ENCODE measurements around the gene CAMSAP2. TPM values are rescaled to one million over a fixed set of nuclear protein-coding genes. Genes with fewer than 3 reads are reported as not detected.

CAMSAP2 gene, protein sequence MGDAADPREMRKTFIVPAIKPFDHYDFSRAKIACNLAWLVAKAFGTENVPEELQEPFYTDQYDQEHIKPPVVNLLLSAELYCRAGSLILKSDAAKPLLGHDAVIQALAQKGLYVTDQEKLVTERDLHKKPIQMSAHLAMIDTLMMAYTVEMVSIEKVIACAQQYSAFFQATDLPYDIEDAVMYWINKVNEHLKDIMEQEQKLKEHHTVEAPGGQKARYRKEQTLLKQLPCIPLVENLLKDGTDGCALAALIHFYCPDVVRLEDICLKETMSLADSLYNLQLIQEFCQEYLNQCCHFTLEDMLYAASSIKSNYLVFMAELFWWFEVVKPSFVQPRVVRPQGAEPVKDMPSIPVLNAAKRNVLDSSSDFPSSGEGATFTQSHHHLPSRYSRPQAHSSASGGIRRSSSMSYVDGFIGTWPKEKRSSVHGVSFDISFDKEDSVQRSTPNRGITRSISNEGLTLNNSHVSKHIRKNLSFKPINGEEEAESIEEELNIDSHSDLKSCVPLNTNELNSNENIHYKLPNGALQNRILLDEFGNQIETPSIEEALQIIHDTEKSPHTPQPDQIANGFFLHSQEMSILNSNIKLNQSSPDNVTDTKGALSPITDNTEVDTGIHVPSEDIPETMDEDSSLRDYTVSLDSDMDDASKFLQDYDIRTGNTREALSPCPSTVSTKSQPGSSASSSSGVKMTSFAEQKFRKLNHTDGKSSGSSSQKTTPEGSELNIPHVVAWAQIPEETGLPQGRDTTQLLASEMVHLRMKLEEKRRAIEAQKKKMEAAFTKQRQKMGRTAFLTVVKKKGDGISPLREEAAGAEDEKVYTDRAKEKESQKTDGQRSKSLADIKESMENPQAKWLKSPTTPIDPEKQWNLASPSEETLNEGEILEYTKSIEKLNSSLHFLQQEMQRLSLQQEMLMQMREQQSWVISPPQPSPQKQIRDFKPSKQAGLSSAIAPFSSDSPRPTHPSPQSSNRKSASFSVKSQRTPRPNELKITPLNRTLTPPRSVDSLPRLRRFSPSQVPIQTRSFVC (N-terminal part only)
- 40.2 and 59.5 TPM in 2 replicates for total RNA-seq

DNA sequence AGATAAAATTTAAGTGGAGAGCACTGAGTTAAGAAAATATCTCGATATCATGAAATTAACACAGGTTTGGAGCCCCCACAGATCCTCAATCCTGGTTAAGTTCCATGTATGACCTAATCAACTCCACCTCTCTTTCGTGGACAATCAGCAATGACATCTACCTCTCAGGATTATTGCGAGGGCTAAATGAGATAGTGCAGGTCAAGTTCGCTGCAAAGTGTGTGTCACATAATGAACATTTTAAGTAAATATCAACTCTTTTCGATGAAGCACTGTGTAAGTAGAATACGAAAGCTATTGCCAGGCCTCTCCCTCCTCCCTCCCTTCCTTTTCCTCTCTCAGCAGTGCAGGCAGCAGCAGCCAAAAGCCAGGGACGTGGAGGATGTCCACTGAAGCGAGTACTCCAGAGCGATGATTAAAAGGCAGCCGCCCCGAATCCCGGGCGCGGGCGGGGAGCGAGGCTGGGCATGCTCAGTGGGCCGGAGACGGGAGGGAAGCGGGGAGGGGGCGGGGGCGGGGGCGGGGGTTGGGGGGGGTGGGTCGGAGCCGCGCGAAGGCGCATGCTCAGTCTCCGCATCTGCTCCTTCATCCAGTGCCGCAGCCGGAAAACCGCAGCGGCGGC, at the start of gene CAMSAP2:
Gene CAMSAP2 (plus strand): TSS at position 567 of the 622 bp plus-strand sequence. CDS start 935 bp downstream, outside the sequence.

DNA sequence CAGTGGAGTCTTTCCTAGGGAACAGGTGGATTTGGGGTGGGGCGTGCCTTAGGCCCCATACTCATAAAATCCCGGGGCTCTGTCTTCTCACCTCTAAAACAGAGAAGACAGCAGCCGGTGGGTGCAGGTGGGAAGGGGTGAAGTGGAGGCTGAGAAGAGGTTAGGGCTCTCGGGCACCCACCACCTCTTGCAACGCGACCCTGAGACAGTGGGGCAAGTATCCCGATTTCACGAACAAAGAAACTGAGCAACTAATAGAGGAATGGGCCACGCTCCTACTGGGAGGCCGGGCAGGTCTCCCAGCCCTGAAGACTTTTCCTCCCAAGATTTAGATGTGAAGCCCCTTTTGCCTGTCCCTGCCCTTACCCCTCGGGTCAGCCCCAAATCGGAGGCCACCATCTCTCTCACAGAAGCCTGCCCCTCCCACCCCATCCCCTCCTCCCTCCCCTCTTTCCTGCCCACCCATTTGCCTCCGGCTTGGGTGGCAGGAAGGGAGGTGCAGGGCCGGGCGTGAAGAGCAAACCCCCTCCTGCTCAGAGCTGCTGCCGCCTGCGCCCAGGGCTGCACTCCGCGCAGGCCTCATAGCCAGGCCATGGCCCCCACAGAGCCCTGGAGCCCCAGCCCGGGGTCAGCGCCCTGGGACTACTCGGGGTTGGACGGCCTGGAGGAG, 133.9 kb downstream of the CAMSAP2 start, which contains the start of gene GPR25:
Gene GPR25 (plus strand): TSS at position 536 of the 670 bp plus-strand sequence. CDS start 57 bp downstream, at position 593.

DNA sequence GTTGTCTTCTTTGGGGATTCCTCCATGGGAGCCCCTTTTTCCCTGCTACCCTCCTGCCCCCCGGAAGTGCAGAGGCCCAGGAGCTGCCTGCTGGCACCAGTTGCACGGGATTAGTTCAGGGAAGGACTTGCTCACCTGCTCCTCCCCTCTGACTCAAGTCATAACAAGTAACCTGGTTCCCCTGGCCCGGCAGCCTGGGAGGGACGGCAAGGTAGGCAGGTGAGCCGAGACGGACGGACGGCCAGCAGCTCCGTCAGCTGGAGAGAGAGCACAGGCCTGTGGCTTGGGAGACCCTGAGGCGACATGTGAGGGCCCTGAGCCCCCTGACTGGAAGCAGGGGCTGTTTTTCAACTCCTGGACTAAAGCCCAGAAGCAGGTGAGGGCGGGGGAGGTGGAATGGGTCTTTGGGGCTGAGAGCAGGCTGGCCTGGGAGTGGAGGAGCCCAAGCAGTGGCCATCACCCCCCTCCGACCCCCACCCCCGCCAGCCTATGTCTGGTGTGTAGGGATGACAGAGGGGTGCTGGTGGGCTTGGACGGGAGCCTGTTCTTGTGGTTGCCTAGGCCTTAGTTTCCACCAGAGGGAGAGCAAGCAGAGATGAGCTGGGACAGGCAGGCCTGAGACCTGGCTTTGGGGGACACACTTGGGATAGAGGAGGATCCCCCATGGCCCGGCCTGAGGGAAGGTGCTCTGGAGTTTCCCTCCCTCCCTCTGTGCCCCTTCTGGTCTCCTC, 156.2 kb downstream of the CAMSAP2 start, which contains the start of gene INAVA:
Gene INAVA (plus strand): TSS at position 189 of the 731 bp plus-strand sequence. CDS start 3,501 bp downstream, outside the sequence.

Other genes starting within 250 kb of the CAMSAP2 start
- 1.3 and 1.4 TPM in 2 replicates for gene KIF14, start 118.1 kb upstream of the CAMSAP2 start, total RNA-seq
- gene DDX59, start 69.0 kb upstream of the CAMSAP2 start, total RNA-seq = 8.2 and 12.1 TPM in 2 replicates
- not detected in 2 replicates for gene GPR25, start 134.1 kb downstream of the CAMSAP2 start, total RNA-seq
- gene INAVA, start 156.0 kb downstream of the CAMSAP2 start, total RNA-seq = 38.4 and 55.7 TPM in 2 replicates

All from tracheal epithelial cell (primary cell).